ENCODE measurements around the gene WNT3. TPM values are rescaled to one million over a fixed set of nuclear protein-coding genes. Genes with fewer than 3 reads are reported as not detected.
A peak's percentile ranks its signal among the peaks of the same experiment; 100 is the strongest.
"Not testable (repeated sequence)": the region's sequence is repeated elsewhere in the genome, so short reads cannot be mapped to it uniquely, and the experiment has no call there.

The WNT3 gene
- total and polyA plus RNA-seq, 2 donors (not counting 1 experiment from before 2014, with no cell fraction given) = 0.86 to 1.4 TPM

- ChIA-PET POLR2A (no interaction called here), CTCF (no interaction called here)
- peak overlapping the region; percentile 89 for H3K4me2 ChIP-seq (replicated peaks; ENCODE audit: low read depth, low read length, poor library complexity, severe bottlenecking)
- DNase-seq (peak; percentile 43), ATAC-seq (ENCODE audit: low read depth) (no peak)
- no peaks in the 10 kb centered on the region for H3K79me2 ChIP-seq (ENCODE audit: control insufficient read depth, insufficient read depth, low read length)
- peak overlapping the region; percentile 80 for H3K4me3 Mint-ChIP-seq
- no peak for TF ChIP-seq CTCF (IDR thresholded peaks at IDR 0.05)
- TF ChIP-seq EZH2 (IDR thresholded peaks at IDR 0.05; ENCODE audit: borderline replicate concordance, insufficient read depth, low read depth, low read length, poor library complexity, severe bottlenecking) = no peak
- intact Hi-C loops (cut with micrococcal nuclease) = no loop called here
- peaks cover 28% of the 10 kb centered on the region for H3K4me1 Mint-ChIP-seq
- no peaks in the 10 kb centered on the region for H3K9me3 Mint-ChIP-seq (ENCODE audit: insufficient read depth)
- H3K4me1 ChIP-seq (ENCODE audit: control insufficient read depth in 2 of 2, insufficient read depth in 2 of 2, low read length in 2 of 2) = peaks cover 25 to 38% of the 10 kb centered on the region in 2 donors
- H3K4me3 ChIP-seq (ENCODE audit: control extremely low read depth in 1 of 5, extremely low read depth in 1 of 5, insufficient read depth in 1 of 5, low read depth in 2 of 5, low read length in 4 of 5) = peak overlapping the region in 4 of 5 experiments; percentile 29 to 46 (median 43)
- no peaks in the 10 kb centered on the region for H4K20me1 ChIP-seq (ENCODE audit: control insufficient read depth, insufficient read depth, low read length, poor library complexity, severe bottlenecking)
- H3K27me3 Mint-ChIP-seq = no peaks in the 10 kb centered on the region
- peak overlapping the region; percentile 75 for H2AFZ ChIP-seq (ENCODE audit: insufficient read depth, low read depth, low read length, poor library complexity, severe bottlenecking)
- WGBS (ENCODE audit: insufficient coverage) = 14% methylated on average over 54 of the region's 56 CpGs
- H3K9me3 ChIP-seq (ENCODE audit: control extremely low read depth in 1 of 3, control insufficient read depth in 2 of 3, insufficient read depth in 1 of 3, low read length in 2 of 3) = peaks cover 0 to 4% (median 0%) of the 10 kb centered on the region in 3 donors
- no peaks in the 10 kb centered on the region for H3K36me3 ChIP-seq (replicated peaks in 1 of 2; ENCODE audit: control extremely low read depth in 1 of 2, control insufficient read depth in 1 of 2, extremely low read depth in 1 of 2, insufficient read depth in 2 of 2, low read length in 1 of 2)
- peaks cover 0 to 29% (median 0%) of the 10 kb centered on the region in 4 experiments for H3K27me3 ChIP-seq (replicated peaks in 1 of 4; ENCODE audit: control extremely low read depth in 1 of 4, control insufficient read depth in 3 of 4, insufficient read depth in 4 of 4, low read length in 3 of 4)
- peak overlapping the region; percentile 32 for H3K27ac Mint-ChIP-seq
- H3K27ac ChIP-seq (ENCODE audit: low read length in 2 of 2) = no peak overlapping the region
- H3K9ac ChIP-seq (ENCODE audit: low read length) = peak overlapping the region; percentile 51
These were observed 48.7 kb downstream of the WNT3 start for GRCh38 chr17:46769531-46770438.

GRCh38 chr17:46768896-46769295 is 49.6 kb downstream of the WNT3 start:
- POLR2A ChIA-PET = interaction anchor here (0.7 kb wide), 1 partner anchor 394 kb away, joined by 5 read pairs; no protein-coding TSS in a partner anchor
- H4K20me1 ChIP-seq (ENCODE audit: control insufficient read depth, insufficient read depth, low read length, poor library complexity, severe bottlenecking); H3K4me3 ChIP-seq (ENCODE audit: control extremely low read depth in 1 of 5, extremely low read depth in 1 of 5, insufficient read depth in 1 of 5, low read depth in 2 of 5, low read length in 4 of 5); H3K9ac ChIP-seq (ENCODE audit: low read length); H3K27ac Mint-ChIP-seq; H3K4me2 ChIP-seq (replicated peaks; ENCODE audit: low read depth, low read length, poor library complexity, severe bottlenecking); H2AFZ ChIP-seq (ENCODE audit: insufficient read depth, low read depth, low read length, poor library complexity, severe bottlenecking); CTCF ChIA-PET; H3K9me3 ChIP-seq (ENCODE audit: control extremely low read depth in 1 of 3, control insufficient read depth in 2 of 3, insufficient read depth in 1 of 3, low read length in 2 of 3); DNase-seq; intact Hi-C loops (cut with micrococcal nuclease); H3K27me3 Mint-ChIP-seq; H3K79me2 ChIP-seq (ENCODE audit: control insufficient read depth, insufficient read depth, low read length); ATAC-seq (ENCODE audit: low read depth); H3K36me3 ChIP-seq (replicated peaks in 1 of 2; ENCODE audit: control extremely low read depth in 1 of 2, control insufficient read depth in 1 of 2, extremely low read depth in 1 of 2, insufficient read depth in 2 of 2, low read length in 1 of 2); H3K4me3 Mint-ChIP-seq; H3K9me3 Mint-ChIP-seq (ENCODE audit: insufficient read depth); H3K27ac ChIP-seq (ENCODE audit: low read length in 2 of 2): not testable (repeated sequence)
- Histone ChIP-seq H3K27me3 (replicated peaks in 1 of 4; ENCODE audit: control extremely low read depth in 1 of 4, control insufficient read depth in 3 of 4, insufficient read depth in 4 of 4, low read length in 3 of 4) (peaks cover 0 to 26% (median 0%) of the 10 kb centered on the region in 4 experiments), H3K4me1 (ENCODE audit: control insufficient read depth in 2 of 2, insufficient read depth in 2 of 2, low read length in 2 of 2) (peaks cover 25 to 37% of the 10 kb centered on the region in 2 donors)
- WGBS (ENCODE audit: insufficient coverage) = 88% methylated on average over 11 of the region's 14 CpGs
- H3K4me1 Mint-ChIP-seq = peaks cover 27% of the 10 kb centered on the region
